ENCODE results near the gene AGRN.
A peak's percentile ranks its signal among the peaks of the same experiment; 100 is the strongest.

Gene AGRN

DNA sequence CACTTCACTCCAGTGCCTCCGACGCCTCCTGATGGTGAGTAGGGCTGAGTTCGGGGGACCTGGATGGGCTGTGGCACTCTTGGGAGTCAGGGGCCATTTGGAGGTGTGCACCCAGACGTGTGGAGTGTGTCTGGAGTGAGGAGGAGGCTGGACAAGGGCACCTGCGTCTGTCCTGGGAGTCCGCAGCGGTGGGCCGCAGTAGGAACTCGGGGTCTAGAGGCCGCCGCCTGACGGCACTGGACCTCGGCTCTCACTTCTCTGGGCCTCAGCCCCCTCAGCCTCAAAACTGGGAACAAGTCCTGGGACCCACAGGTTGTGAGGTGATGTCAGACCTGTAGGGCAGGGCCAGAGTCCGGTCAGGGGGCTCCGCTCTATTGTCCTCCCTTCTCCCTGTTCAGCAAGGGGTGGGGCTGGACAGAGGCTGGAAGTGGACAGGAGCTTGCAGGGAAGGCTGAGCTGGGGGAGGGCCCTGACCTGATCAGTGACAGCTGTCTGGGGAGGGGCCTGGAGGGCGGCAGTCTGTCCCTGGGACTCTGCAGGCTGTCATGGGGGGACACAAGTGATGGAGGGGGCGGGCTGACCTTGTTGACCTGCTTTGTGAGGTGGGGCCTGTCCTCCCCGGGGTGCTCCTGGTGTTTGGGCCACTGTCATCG, 15.5 kb downstream of the AGRN start:
- H3K4me3 ChIP-seq (ENCODE audit: low read length) = no peak overlapping the region
- TF ChIP-seq, protein P1, sequence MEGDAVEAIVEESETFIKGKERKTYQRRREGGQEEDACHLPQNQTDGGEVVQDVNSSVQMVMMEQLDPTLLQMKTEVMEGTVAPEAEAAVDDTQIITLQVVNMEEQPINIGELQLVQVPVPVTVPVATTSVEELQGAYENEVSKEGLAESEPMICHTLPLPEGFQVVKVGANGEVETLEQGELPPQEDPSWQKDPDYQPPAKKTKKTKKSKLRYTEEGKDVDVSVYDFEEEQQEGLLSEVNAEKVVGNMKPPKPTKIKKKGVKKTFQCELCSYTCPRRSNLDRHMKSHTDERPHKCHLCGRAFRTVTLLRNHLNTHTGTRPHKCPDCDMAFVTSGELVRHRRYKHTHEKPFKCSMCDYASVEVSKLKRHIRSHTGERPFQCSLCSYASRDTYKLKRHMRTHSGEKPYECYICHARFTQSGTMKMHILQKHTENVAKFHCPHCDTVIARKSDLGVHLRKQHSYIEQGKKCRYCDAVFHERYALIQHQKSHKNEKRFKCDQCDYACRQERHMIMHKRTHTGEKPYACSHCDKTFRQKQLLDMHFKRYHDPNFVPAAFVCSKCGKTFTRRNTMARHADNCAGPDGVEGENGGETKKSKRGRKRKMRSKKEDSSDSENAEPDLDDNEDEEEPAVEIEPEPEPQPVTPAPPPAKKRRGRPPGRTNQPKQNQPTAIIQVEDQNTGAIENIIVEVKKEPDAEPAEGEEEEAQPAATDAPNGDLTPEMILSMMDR (conservative IDR thresholded peaks at IDR 0.05; ENCODE audit: low read length) = no peak
- DNase-seq (ENCODE audit: low read depth) = no peak

DNA sequence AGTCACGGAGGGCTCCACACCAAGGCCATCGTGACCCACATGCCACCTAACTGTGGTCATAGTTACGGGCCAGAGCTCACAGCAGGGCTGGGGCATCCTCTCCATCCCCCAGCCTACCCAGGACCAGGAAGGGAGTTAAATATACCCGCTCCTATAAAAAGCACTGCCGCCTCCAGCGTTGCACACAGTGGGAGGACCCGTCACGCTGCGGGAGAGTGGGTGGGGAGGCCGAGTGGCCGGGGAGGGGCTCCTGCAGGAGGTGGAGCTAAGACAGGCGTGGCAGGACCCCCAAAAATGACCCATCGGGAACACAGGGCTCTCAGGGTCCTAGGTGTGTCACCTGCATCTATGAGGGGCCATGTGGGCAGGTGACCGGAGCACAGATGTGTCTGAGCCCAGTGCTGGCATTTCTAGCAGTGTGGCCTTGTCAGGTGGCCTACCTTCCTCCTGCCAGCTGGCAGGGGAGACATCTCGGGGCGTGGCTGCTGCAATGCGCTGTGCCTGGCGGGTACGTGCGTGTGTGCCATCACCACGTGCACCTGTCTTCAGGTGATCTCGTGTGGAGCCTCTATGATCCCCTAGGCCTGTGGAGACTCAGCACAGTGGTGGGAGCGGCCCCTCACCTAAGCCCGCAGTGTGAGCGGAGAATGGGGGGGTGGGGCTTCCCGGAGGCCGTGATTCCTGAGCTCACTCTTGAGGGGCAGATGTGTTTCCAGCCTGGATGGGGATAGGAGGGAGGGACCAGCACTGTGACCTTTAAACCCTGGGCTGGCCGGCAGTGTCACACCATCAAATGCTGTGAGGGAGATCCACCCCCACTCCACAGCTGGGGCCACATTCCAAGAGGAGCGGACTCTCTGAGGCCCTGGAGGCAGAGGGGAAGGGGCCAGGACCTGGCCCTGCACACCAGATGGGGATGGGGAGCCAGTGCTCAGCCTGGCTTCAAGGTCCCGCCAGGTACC, 17.7 kb downstream of the AGRN start:
- no peak for DNase-seq (ENCODE audit: low read depth)
- TF ChIP-seq, protein P1 (conservative IDR thresholded peaks at IDR 0.05; ENCODE audit: low read length) = no peak
- no peak overlapping the region for H3K4me3 ChIP-seq (ENCODE audit: low read length)

DNA sequence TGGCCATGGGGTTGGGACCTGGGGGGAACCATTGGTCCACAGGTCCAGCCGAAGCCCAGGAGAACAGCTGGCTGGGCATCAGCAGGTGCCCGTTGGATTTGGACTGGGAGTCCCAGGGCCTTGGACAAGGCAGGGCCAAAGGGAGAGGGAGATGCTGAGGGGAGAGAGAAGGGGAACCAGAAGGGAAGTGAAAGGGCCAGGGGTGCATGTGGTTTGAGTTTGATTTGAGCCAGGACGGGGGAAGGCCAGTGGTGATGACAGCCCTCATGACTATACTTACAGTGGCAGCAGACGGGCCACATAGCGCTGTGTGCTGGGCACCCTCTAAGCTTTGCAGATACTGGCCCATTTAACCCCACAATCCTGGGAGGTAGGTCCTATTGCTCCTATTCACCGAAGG, 18.8 kb downstream of the AGRN start:
- no peak for DNase-seq (ENCODE audit: low read depth)
- TF ChIP-seq, protein P1 (conservative IDR thresholded peaks at IDR 0.05; ENCODE audit: low read length) = no peak
- H3K4me3 ChIP-seq (ENCODE audit: low read length) = no peak overlapping the region

DNA sequence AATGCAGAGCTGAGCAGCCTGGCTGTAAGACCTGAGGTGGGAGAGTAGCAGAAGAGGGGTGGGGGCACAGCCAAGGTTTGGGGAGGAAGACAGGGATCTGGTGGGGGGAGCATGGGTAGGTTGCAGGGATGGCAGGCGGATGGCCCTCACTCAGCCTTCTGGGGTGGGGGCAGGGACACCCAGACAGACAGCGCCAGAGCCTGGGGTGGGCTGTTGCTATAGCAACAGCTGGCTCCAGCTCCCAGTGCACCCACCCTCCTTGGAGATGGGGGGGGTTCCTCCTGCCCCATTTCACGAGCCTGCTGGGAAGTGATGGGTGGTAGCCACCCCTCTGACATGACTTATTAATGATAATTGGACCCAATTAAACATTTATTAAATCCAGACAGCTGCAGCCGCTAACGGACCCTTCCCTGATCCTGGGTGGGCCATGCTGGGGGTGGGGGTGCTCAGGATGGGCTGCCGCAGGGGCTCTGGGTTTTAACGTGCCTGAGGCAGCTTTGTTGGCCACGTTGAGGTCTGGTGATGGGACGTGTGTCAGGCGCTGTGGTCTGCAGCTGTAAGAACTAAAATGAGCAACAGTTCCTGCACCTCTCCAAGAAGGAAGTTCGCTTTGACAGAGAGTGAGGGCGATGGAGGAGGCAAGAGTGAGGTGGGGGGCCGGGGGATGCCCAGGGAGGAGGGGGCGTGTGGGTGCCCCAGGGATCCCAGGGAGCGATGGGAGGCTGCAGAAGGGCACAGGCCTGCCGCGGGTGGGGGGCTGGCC, 19.4 kb downstream of the AGRN start:
- TF ChIP-seq, protein P1 (conservative IDR thresholded peaks at IDR 0.05; ENCODE audit: low read length) = no peak
- no peak overlapping the region for H3K4me3 ChIP-seq (ENCODE audit: low read length)
- no peak for DNase-seq (ENCODE audit: low read depth)

DNA sequence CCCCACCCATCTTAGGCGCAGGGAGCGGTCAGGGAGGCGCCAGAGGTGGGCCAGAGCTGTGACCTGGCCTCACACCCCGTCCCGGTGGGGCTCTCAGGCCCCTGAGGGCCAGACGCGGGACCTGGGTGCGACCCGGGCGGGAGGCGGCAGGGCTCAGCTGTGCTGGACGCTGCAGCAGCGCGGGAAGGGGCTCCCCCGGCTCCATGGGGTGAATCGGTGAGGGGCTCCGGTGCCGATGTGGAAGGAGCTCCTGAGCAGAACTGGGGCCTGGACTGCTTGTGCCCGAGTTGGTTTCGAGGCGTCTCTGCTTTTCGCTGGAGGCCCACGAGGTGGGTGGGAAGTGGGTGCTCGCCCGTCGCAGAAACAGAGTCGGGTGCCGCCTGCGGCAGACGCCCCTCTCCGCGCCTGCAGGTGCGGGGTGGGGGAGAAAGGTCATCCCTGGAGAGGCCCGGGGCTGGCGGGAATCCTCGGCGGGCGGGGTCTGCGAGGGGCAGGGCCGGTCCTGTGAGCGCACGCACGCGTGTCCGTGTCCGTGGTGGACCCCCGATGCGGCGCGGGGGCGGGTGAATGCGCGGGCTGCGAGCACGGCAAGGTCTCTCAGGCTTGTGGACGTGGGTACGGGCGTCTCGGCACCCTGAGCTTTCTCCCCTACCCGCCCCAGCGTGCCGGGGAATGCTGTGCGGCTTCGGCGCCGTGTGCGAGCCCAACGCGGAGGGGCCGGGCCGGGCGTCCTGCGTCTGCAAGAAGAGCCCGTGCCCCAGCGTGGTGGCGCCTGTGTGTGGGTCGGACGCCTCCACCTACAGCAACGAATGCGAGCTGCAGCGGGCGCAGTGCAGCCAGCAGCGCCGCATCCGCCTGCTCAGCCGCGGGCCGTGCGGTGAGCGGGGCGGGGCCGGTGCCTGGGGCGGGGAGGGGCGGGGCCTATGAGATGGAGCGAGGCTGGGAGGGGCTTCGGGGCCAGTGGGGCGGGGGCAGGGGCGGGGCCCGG, 20.4 kb downstream of the AGRN start:
- peak; percentile 80 for DNase-seq (ENCODE audit: low read depth)
- H3K4me3 ChIP-seq (ENCODE audit: low read length) = peak overlapping the region; percentile 46
- TF ChIP-seq, protein P1 (conservative IDR thresholded peaks at IDR 0.05; ENCODE audit: low read length) = no peak; the same call in 1 of the 2 replicates

DNA sequence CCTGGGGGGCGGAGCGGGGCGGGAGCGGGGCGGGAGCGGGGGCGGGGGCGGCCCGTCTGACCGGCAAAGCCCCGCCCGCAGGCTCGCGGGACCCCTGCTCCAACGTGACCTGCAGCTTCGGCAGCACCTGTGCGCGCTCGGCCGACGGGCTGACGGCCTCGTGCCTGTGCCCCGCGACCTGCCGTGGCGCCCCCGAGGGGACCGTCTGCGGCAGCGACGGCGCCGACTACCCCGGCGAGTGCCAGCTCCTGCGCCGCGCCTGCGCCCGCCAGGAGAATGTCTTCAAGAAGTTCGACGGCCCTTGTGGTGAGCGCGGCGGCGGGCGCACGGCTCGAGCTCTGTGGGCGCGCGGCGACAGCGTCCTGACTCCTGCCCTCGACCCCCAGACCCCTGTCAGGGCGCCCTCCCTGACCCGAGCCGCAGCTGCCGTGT, 21.2 kb downstream of the AGRN start:
- TF ChIP-seq, protein P1 (conservative IDR thresholded peaks at IDR 0.05; ENCODE audit: low read length) = no peak
- no peak for DNase-seq (ENCODE audit: low read depth)
- H3K4me3 ChIP-seq (ENCODE audit: low read length) = no peak overlapping the region
